Nucleus accumbens (tissue), 56 donors: Measurements from ENCODE around the gene CIAPIN1.

Source experiments
- DNase-seq, 56 donors: peaks; one replicate each; lab custom pipeline; 2025; lab: John Stamatoyannopoulos, UW

CIAPIN1 gene

DNA sequence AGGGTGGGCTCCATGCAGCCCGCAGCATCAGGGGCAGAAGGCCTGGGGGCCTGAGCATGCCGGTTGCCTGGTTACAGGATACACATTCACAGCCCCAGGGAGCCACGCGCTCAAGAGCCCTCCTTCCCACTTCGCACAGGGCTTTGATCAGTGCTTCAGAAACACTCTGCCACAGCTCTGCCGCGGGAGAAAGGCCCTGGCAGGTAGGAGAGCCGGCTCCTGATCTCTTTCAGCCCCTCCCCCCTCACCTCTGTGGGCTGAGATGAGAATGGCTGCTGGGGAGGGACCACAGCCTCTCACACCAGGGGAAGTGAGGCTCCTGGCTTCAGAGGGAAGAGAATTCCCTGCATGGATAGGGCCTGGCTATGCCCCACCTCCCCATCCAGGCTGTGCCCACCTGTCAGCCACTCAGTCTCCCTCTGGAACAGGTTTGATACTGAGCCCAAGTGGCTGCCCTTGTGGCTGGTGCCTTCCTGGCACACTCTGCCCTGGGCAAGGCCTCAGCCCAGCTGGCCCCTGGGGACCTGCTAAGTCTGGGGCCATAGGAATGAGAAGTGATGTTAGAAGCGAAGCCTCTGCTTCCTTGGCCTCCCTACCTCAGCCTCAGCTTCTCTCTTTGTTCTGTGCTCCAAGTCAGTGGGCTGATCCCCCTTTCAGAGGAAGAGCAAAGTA lies 30.5 kb upstream of the CIAPIN1 start:
- peak in 1 of 56 donors; percentile 29 for DNase-seq

DNA sequence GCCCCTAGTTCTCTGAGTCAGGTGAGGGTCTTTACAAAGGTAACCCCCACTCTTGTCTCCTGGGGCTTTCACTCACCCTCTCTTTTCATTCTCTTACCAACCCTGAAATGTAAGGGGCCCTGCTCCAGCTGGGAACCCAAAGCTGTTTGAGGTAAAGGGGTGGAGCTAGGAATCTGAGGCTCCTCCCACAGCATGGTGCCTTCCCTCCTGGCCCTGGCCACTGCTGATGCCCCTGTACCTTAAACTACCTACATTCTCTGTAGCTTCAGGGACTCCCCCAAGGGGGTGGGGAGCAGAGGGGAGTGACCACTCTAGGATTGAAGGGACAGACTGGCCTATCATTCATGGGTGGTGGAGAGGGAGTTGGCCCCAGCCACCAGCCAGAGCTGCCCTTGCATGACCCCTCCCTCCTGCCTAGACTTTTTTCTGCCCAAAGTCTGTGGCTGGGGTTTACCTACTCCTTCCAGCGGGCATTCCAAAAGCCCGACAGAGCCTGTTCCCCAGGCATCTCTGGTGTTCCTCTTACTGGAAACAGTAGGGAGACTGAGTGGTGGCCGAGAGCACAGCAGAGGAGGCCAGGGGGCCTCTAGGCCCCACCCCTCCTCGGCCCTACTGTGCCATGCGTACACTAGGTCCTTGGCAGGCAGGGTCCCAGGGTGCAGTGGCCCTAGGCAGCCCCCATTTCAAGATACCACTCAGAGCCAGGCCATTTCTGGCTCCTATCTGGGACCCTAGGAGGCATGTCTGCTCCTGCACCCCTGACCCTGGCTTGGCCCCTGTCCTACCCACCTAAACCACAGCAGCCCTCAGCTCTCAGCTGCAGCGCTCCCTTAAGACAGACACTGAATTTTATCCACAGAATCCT lies 29.6 kb upstream of the CIAPIN1 start:
- DNase-seq, result no peak

DNA sequence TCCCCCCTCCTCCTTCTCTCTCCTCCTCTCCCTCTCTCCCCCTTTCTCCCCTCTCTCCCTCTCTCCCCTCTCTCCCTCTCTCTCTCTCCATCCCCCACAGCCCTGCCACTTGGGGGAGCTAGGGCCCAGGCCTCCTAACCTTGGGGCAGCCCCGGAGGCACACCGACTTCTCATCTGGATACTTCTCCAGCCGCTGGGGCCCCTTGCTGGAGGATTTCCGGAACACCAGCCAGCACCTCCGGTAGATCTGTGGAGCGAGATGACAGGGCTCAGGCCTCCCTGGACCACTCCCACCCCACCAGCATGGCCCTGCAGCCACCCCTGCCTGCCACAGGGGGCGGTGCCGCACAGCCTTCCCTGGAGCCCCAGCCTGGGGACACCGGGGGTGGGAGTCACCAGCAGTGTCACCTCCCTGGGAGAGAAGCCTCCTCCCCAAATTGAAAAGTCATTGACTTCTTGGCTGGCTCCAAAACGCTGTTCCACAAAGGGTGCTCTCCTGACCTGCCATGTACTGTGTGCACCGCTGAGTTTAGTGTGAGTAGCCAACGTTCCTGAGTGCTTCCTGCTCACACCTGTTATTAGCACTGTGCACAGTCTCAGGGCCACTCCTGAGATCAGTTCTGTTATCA lies 28.6 kb upstream of the CIAPIN1 start:
- no peak for DNase-seq

DNA sequence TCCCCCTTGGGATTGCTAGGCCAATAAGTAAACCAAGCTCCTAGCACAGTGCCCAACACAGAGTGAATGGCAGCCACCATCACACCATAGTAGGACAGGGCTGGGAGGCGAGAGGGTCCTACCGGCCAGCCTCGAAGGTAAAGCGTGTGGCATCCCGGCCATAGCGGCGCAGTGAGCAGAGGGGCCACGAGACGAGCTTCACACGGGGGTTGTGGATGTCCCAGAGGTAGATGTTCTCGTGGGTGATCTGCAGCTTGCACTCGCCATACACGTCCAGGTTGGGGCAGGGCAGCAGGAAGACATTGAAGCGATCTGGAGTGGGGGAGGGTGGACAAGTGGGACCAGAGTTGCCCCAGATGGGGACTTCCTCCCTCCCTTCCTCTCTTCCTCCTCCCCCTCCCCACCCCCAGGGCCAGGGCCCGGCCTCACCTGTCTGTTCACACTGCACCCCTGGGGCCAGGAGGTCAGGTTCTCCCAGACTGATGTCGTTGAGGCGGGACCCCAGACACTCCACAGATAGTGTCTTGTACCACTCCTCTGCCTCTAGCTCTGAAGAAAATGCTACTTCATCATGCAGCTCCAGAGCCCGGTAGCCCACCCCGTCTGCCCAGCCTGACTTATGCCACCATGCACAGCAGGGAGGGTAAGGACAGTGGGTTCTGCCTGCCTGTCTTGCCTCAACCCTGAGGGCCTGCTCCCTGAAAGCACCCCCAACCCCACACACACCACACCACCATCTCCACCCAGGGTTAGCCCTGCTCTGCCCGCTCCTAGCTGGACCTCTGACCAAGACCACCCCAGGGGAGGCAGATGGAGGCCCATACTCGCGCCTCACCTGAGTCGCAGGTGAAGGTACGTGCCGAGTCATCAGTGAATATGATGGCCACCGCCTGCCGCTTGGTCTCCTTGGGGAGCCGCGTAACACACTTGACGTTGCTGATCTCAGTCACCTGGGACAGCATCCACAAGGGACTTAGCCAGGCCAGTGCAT lies 27.8 kb upstream of the CIAPIN1 start:
- DNase-seq, result no peak

DNA sequence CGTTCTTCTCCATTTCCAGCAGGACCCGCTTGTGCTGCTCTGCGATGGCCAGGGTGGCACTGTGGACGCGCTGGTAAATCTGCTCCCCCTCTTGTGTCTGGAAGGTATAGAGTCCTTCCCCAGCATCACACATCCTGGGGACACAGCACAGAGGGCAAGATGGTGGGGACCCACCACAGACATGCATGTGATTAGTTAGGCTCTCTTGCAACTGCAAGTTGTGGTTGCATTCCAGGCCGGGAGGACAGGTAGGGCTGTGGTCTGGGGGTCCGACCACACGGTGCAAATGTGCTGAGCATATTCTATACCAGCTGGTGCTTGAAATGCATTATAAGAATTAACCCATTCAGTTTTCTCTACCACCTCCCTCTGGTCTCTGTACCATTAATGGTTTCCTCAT lies 26.7 kb upstream of the CIAPIN1 start:
- DNase-seq, result no peak

DNA sequence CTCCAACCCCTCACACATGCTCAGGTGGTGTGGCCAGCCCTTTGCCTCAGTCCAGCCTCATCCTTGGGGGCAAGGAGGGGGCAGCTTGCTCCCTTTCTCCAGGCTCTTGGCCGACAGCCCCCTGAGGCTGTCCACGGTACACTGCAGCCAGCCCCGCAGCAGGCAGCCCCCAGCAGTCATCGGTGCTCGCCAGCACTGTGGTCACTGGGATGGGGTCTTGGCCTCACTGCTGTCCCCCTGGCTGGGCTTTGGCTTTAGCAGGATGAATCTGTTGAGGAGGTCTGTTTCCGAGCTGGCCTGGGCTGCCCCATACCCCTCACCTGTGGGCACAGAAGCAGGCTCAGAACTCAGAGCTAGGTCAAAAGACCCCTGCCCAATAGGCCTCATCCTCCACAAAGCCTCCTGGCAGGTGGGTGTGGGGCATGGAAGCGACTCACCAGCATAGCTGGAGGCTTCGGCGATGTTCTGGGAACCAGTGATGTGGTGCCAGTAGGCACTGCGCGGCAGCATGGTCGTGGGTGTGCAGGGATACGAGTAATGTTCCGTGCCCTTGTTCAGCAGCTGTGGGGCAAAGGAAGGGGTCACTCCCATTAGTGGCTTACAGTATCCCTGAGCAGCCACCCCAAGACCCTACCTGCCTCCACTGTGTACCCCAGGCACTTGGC lies 26.1 kb upstream of the CIAPIN1 start:
- DNase-seq, result no peak

DNA sequence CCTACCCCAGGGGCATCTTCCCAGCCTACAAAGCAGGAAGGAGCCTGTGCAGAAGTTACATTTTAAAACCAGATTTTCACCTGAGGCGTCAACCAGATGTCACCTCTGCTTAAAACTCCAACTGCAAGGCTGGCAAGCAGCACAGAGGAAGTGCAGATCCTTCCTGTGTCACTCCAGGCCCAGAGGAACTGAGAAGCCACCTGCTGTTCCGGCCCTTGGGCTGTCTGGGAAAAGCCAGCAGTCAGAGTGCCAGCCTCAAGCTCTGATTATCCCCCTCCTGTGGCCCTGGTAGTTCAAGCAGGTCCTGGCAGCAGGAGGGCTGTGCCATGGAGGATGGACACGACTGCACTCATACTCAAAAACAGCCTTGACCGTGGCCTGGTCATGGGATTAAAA lies 25.5 kb upstream of the CIAPIN1 start:
- DNase-seq, result no peak

DNA sequence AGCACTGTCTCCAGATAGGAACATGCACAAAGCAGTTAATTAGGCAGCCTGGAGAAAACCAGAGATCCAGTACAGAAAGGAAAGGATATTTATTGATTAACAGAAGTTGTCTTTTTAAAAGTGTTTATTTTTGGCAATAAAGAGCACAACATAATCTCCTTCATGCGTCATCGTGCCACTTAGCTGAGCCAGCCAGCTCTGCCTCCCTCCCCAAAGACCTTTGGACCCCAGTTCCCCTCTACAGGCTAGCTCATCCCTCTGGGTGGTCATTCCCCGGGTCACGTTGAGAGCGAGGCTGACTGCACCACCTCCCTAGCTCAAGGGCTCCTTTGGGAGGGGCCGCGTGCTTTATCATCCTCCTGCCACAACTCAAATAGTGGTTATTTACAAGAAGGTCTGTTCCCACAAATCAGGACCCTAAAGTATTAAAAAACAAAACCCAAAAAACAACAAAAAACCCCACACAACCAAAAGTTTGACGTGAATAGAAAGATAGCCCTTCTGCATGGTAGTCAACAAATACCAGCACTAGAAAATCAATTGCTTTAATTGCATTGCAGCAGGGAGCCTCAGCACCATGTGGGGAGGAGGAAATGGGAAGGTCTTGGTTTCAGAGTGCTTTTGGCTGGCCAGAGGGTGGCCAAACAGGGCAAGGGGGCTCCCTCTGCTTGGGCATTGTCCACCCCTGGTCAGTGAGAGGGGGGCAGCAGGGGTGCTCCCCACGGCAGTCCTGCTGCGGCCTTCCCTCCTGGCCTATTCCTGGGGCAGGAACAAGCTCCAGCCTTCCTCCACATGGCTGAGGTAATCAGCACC lies 24.9 kb upstream of the CIAPIN1 start:
- no peak for DNase-seq

DNA sequence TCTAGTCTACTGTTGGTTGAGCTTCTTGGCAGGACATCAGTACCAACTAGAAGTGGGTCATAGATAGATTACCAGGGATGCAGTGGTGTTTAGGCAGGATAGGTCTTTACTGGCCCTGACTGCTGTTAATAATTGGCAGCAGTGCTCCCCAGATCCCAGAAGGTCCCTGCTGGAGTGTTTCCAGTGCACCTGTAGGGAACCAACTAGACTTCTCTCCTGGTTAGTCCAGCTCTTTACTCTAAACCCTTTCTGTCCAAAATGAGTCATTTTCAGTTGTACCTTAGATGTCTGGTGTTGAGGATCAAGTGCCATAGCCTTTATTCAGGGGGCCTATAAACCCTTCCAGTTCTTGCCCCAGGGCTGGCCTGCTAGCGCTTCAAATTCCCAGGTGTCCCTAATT lies 24.0 kb upstream of the CIAPIN1 start:
- no peak for DNase-seq

DNA sequence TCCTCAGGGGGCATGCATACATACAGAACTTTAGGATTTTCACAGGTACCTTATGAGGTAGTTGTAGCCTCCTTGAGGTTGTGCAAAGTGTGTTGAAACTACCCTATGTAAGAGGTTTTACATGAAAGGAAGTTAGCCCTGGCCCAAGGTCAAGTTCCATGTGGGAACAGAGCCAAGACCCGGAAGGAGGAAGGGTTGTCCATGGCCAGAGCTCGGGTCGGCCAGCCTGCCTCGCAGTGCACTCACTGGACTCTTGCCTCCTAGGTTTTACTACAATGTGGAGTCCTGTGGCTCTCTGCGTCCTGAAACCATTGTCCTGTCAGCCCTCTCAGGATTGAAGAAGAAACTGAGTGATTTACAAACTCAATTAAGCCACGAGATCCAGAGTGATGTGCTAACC lies 23.5 kb upstream of the CIAPIN1 start:
- peak in 2 of 56 donors; percentile 10 to 22 for DNase-seq

DNA sequence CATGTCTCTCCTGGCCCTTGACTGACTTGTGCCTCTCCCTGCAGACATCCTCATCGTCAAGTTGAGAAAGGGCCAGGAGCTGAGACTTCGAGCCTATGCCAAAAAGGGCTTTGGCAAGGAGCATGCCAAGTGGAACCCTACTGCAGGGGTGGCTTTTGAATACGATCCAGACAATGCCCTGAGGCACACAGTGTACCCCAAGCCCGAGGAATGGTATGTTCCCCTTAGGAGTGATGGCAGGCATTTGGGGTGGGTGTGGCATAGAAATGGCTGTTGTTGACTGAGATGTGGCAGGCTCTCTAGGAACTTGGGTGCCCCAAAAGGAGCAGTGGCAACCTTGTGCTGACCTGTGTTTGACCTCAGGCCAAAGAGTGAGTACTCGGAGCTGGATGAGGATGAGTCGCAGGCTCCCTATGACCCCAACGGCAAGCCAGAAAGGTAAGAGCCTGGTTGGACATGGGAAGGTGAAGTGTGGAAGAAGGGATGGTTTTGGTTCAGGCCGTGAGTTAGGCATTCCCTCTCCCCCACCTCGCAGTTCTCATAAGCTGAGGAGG lies 22.8 kb upstream of the CIAPIN1 start:
- DNase-seq, result no peak

DNA sequence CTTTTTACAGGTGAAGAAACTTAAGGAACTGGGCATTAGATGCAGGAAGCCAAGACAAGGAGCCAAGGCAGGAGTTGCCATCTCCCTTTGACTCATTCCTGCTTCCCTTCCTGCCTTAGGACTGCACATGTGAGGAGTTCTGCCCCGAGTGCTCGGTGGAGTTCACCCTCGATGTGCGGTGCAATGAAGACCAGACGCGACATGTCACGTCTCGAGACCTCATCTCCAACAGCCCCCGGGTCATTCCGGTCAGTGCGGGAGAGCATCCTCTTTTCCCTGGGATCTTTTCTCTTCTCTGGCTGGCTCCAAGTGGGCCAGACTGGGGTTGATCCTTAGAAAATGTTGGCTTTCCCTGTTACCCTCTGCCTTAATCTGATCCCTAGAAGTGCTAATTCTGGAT lies 21.9 kb upstream of the CIAPIN1 start:
- DNase-seq, result no peak

DNA sequence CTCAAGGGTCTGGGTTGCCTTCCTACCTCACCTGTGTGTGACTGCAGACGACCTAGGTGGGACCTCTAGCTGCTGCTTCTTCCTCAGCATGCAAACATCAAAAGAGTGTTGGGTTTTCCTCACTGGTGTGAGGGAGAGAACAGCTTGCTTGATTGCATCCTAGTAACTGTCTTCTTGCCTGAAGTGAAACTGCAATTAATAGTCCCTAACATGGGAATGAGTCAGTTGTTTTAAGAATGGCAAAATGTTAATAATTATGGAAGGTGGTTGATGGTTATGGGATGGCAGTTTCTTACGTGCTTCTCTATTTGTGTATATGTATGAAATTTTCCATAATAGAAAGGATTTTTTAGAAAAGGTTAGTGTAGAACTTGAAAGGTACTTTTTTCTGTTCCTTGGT lies 21.2 kb upstream of the CIAPIN1 start:
- DNase-seq, result no peak

DNA sequence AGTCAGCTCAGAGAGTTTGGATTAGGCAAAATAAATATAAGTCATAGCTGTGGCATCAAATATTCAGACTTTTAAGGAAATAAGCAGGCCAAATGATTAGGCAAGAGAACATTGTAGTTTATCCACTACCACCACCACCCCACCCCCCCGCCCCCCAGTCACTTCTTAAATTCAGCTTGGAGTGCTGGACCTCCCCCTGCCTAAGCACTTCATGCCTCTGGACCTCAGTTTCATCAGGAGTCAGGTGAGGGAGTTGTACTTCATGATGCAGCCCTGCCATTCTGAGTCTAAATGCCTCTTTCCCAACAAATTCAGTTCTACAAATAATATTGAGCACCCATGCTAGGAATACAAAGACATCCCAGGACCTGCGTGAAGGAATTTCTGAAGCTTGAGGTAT lies 17.3 kb upstream of the CIAPIN1 start:
- no peak for DNase-seq

DNA sequence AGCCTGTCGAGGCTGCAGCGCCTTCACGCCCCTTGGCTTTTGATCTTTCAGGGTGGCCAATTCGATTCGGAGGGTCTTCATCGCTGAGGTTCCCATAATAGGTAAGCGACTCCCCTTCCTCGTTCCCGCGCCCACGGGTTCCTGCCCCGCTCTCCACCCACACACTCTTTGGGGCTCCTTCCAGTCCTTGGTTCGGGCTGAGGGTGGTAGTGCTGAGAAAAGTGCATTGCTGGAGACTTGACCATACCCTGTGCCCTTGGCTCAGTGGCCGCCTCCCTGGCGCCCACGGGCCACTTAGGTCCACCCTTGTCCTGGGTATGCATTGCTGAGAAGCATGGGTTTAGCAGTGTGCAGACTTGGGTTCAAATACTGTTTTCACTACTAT lies 15.8 kb upstream of the CIAPIN1 start:
- no peak for DNase-seq

DNA sequence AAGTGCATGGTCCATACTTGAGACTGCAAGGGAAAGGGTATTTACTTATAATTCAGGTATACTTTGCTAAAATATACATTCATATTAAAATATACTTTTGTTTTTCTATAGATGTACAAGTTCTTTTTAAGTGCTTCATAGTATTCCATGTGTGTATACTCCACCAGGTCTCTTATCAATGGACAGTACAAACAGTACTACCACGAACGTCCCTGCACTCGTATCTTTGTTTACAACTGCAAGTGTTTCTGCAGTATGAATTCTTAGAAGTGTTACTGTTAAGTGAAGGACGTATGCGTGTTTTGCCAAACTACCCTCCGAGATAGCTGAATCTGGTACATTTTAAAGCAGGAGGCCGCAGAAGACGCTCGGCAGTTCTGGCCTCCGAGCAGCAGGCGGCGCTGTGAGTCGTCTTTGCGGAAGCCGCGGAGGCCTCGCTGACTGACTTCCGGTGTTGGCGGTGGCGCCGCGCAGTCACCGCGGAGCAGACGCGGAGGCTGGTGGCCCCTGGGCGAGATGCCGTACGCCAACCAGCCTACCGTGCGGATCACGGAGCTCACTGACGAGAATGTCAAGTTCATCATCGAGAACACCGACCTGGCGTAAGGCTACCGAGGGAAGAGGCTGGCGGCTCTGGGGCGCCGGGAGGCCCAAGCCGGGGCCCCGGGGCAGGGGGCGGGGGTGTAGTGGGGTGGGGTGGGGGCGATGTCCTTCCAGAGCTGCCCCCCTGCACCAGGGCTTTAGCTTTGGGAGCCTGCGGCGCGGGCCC lies 15.2 kb upstream of the CIAPIN1 start, which contains the start of gene POLR2C:
POLR2C (plus strand) TSS at position 471 of the 769 bp plus-strand sequence; CDS start at position 517, 46 bp downstream.
- DNase-seq, result peak in 53 of 56 donors; percentile 27 to 88 (median 73)

DNA sequence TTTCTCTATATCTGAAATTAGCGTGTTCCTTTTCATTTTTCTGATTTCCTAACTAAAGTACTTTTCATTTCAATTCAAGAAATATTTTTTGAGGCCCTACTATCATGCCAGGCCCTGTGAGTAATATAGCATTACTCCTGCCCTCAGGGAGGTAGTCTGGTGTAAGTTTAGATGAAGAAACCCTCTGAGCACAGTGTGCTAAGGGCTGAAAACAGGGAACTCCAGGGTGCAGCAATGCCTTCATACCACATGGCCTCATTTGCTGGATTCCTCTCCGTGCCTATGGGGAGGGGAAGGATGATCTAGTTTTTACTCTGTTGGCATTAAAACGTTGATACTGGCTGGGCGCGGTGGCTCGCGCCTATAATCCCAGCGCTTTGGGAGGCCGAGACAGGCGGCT lies 4.8 kb upstream of the CIAPIN1 start:
- DNase-seq, result no peak
